HG03571 (cell line): ENCODE data around the gene TMPRSS12.
"Not testable (repeated sequence)": the region's sequence is repeated elsewhere in the genome, so short reads cannot be mapped to it uniquely, and the experiment has no call there.

Experiments
- ATAC-seq: cut with Tn5 transposase; IDR thresholded peaks from one replicate; pipeline ENCODE4 v1.9.1; 2021; ENCODE audit not compliant: unreplicated experiment

Gene TMPRSS12

GRCh38 chr12:50855679-50856078 is 13.0 kb downstream of the TMPRSS12 start:
- not testable (repeated sequence) for ATAC-seq

GRCh38 chr12:50859621-50860310 is 17.0 kb downstream of the TMPRSS12 start:
- no peak for ATAC-seq

GRCh38 chr12:50862316-50862715 is 19.6 kb downstream of the TMPRSS12 start:
- no peak for ATAC-seq

- no peak for ATAC-seq
Measured at GRCh38 chr12:50865266-50865665, 22.5 kb downstream of the TMPRSS12 start.

- not testable (repeated sequence) for ATAC-seq
Measured at GRCh38 chr12:50868881-50869280, 26.2 kb downstream of the TMPRSS12 start.

- no peak for ATAC-seq
Measured at GRCh38 chr12:50882563-50882962, 39.8 kb downstream of the TMPRSS12 start.

GRCh38 chr12:50887191-50887590 is 44.5 kb downstream of the TMPRSS12 start:
- ATAC-seq: no peak

- no peak for ATAC-seq
Measured at GRCh38 chr12:50888666-50889065, 45.9 kb downstream of the TMPRSS12 start.

- ATAC-seq: no peak
Measured at GRCh38 chr12:50894241-50894640, 51.5 kb downstream of the TMPRSS12 start.

- ATAC-seq: no peak
Measured at GRCh38 chr12:50901685-50902113, 59.0 kb downstream of the TMPRSS12 start.

GRCh38 chr12:50908479-50908878 is 65.8 kb downstream of the TMPRSS12 start:
- not testable (repeated sequence) for ATAC-seq

GRCh38 chr12:50912361-50912760 is 69.6 kb downstream of the TMPRSS12 start:
- not testable (repeated sequence) for ATAC-seq

- ATAC-seq: no peak
Measured at GRCh38 chr12:50913224-50913623, 70.5 kb downstream of the TMPRSS12 start.

- ATAC-seq: no peak
Measured at GRCh38 chr12:50914872-50915484, 72.3 kb downstream of the TMPRSS12 start.

GRCh38 chr12:50916292-50916691 is 73.6 kb downstream of the TMPRSS12 start:
- no peak for ATAC-seq

- no peak for ATAC-seq
Measured at GRCh38 chr12:50918584-50919316, 76.0 kb downstream of the TMPRSS12 start.

- ATAC-seq: no peak
Measured at GRCh38 chr12:50922820-50923219, 80.1 kb downstream of the TMPRSS12 start.

GRCh38 chr12:50923361-50924130 is 80.8 kb downstream of the TMPRSS12 start:
- ATAC-seq: no peak

GRCh38 chr12:50924131-50924438 is 81.4 kb downstream of the TMPRSS12 start:
- no peak for ATAC-seq

GRCh38 chr12:50924439-50925341 is 82.0 kb downstream of the TMPRSS12 start:
- peak; percentile 91 for ATAC-seq

- no peak for ATAC-seq
Measured at GRCh38 chr12:50925342-50925651, 82.6 kb downstream of the TMPRSS12 start.
